SU-DHL-6 (cell line): Measurements from ENCODE around the gene GRPEL1.

Source experiments
- H2AFZ ChIP-seq: fragments of 200-600 bp; sonication (generic); 2 replicates; pipeline ENCODE4 v1.6.1; 2014; ENCODE audit warnings: low read depth, mild to moderate bottlenecking, moderate library complexity, mixed read lengths, antibody characterized with exemption, low read length; ENCODE audit not compliant: severe bottlenecking
- H3F3A ChIP-seq: fragments of 200-600 bp; shearing (Covaris generic); 2 replicates; pipeline ENCODE4 v1.6.0; 2016; ENCODE audit warnings: antibody characterized with exemption, mild to moderate bottlenecking; ENCODE audit not compliant: insufficient read depth
- H3K27ac ChIP-seq: fragments of 200-600 bp; sonication (generic); 2 replicates; pipeline ENCODE4 v1.5.1; 2016; ENCODE audit warnings: low read depth, mild to moderate bottlenecking, low read length, moderate library complexity, mixed read lengths
- H3K27me3 ChIP-seq: fragments of 200-600 bp; sonication (generic), shearing (Covaris generic); 2 replicates; pipeline ENCODE4 v1.6.0; 2014; ENCODE audit warnings: mild to moderate bottlenecking, low read length
- H3K36me3 ChIP-seq: fragments of 200-600 bp; sonication (generic); 2 replicates; pipeline ENCODE4 v1.6.1; 2014; ENCODE audit warnings: mild to moderate bottlenecking, low read length, mixed read lengths
- H3K4me2 ChIP-seq: fragments of 300-600, 200-600 bp; shearing (Covaris generic), sonication (generic); 2 replicates; pipeline ENCODE4 v1.6.0; 2014; ENCODE audit warnings: low read length, low read depth, mild to moderate bottlenecking; ENCODE audit not compliant: poor library complexity, severe bottlenecking
- H3K4me3 ChIP-seq: fragments of 200-600 bp; sonication (generic); 2 replicates; pipeline ENCODE4 v1.5.1; 2014; ENCODE audit warnings: antibody characterized with exemption, low read length, mild to moderate bottlenecking, mixed read lengths; ENCODE audit not compliant: insufficient read depth, poor library complexity, severe bottlenecking
- H3K79me2 ChIP-seq: fragments of 200-600 bp; sonication (generic); 2 replicates; pipeline ENCODE4 v1.6.1; 2014; ENCODE audit warnings: mild to moderate bottlenecking, low read length, moderate library complexity; ENCODE audit not compliant: insufficient read depth
- H3K9ac ChIP-seq: fragments of 200-600 bp; sonication (generic); 2 replicates; pipeline ENCODE4 v1.7.0; 2014; ENCODE audit warnings: mild to moderate bottlenecking, low read length
- H3K9me2 ChIP-seq: fragments of 200-600 bp; sonication (generic); replicated peaks from 2 replicates; pipeline ENCODE4 v1.6.1; 2014; ENCODE audit warnings: low read length; ENCODE audit not compliant: insufficient read depth
- H3K9me3 ChIP-seq: fragments of 200-600 bp; sonication (generic); 2 replicates; pipeline ENCODE4 v1.6.1; 2014; ENCODE audit warnings: low read length, mixed read lengths; ENCODE audit not compliant: insufficient read depth
- H4K20me1 ChIP-seq: fragments of 200-600 bp; sonication (generic); 2 replicates; pipeline ENCODE4 v1.6.1; 2014; ENCODE audit warnings: low read depth, mild to moderate bottlenecking, antibody characterized with exemption, low read length, moderate library complexity, mixed read lengths
- EZH2phosphoT487 ChIP-seq: fragments of 200-600 bp; sonication (generic), shearing (Covaris generic); conservative IDR thresholded peaks from 2 replicates; pipeline ENCODE4 v1.6.1; 2018; ENCODE audit warnings: mild to moderate bottlenecking, antibody characterized with exemption, low read length, moderate library complexity, mixed read lengths
- TF ChIP-seq, protein P1 (sequence below): fragments of 200-600 bp; sonication (generic); IDR thresholded peaks from one replicate; pipeline ENCODE4 v1.5.1; 2017; ENCODE audit warnings: antibody characterized with exemption, mild to moderate bottlenecking, low read length, moderate library complexity; ENCODE audit not compliant: insufficient read depth, poor library complexity, severe bottlenecking

Gene GRPEL1

DNA sequence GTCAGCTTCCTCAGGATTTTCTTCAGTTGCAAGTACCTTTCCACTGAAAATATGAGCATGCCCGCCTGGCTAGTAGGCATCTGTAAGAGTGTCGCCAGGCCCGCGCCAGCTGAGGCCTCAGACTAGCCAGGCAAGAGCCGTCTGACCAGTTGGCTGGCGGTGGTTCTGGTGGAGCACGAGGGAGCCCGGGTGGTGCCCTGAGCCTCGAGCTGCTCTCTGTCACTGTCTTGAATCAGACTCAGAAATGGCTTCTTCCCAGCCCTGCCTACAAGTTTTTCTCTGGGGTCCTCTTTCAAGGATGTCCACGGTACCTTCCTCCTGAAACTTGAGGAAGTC lies 11.9 kb downstream of the GRPEL1 start:
- Histone ChIP-seq H3K79me2 (peaks cover 6% of the 10 kb centered on the region; the same call in 1 of the 2 replicates), H3K9ac (no peak overlapping the region), H3K9me2 (no peaks in the 10 kb centered on the region), H3K4me3 (no peak overlapping the region), H3K27ac (no peak overlapping the region), H4K20me1 (no peaks in the 10 kb centered on the region), H3K36me3 (peaks cover 6% of the 10 kb centered on the region; the same call in 1 of the 2 replicates), H3K9me3 (no peaks in the 10 kb centered on the region), H3F3A (peaks cover 10% of the 10 kb centered on the region; the same call in 1 of the 2 replicates), H2AFZ (no peak overlapping the region), H3K4me2 (no peak overlapping the region), H3K27me3 (no peaks in the 10 kb centered on the region)
- TF ChIP-seq, protein P1, sequence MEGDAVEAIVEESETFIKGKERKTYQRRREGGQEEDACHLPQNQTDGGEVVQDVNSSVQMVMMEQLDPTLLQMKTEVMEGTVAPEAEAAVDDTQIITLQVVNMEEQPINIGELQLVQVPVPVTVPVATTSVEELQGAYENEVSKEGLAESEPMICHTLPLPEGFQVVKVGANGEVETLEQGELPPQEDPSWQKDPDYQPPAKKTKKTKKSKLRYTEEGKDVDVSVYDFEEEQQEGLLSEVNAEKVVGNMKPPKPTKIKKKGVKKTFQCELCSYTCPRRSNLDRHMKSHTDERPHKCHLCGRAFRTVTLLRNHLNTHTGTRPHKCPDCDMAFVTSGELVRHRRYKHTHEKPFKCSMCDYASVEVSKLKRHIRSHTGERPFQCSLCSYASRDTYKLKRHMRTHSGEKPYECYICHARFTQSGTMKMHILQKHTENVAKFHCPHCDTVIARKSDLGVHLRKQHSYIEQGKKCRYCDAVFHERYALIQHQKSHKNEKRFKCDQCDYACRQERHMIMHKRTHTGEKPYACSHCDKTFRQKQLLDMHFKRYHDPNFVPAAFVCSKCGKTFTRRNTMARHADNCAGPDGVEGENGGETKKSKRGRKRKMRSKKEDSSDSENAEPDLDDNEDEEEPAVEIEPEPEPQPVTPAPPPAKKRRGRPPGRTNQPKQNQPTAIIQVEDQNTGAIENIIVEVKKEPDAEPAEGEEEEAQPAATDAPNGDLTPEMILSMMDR = no peak
- TF ChIP-seq EZH2phosphoT487 = no peak

DNA sequence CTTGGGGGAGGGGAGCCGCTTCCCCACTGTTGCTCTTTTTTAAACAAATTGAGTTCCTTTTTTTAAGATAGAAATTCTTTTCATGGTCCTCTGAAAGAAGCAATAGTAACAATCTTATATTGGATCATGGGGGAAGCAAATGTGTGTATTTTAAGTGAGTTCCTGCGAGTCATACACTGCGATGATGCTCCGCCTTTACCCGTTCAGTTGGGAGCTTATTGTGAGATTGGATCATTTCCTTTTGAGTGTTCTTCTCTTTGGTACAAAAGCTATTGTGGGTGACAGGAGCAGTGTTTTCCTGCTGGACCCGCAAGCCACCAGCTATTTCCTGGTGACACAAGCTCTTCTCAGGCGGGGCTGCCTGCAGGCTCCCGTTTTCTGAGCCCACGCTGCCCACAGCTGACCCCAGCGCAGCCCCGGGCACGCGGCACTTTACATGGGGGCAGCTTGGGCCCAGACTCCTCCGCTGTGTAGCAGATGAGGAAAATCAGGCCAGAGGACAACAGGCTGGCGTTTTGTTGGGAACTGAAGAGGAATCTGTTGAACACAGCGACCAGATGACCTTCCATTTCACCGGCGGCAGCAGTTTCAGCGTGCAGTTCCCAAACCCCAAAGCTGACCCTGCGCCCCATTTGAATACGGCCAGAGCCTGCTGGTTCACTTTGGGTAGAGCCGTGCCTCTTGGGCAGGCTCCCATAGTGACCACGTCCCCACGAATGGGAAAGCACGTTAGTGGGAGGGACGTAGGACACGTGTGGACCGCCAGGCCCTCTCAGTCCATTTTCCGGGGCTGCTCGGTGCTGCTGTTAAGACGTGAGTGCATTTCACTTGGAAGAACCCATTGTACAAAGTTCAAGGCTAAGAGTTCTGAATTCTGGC lies 12.5 kb downstream of the GRPEL1 start:
- H3K9me2 ChIP-seq = no peaks in the 10 kb centered on the region
- no peaks in the 10 kb centered on the region for H3K9me3 ChIP-seq
- no peak overlapping the region for H3K9ac ChIP-seq
- H4K20me1 ChIP-seq = no peaks in the 10 kb centered on the region
- peaks cover 8% of the 10 kb centered on the region; the same call in 1 of the 2 replicates for H3K79me2 ChIP-seq
- no peak overlapping the region for H3K27ac ChIP-seq
- peaks cover 1% of the 10 kb centered on the region; the same call in 1 of the 2 replicates for H3K36me3 ChIP-seq
- no peak for TF ChIP-seq EZH2phosphoT487
- TF ChIP-seq, protein P1 = no peak
- H3F3A ChIP-seq = peaks cover 10% of the 10 kb centered on the region; the same call in 1 of the 2 replicates
- no peak overlapping the region for H3K4me3 ChIP-seq
- no peak overlapping the region for H3K4me2 ChIP-seq
- no peak overlapping the region for H2AFZ ChIP-seq
- H3K27me3 ChIP-seq = no peaks in the 10 kb centered on the region

DNA sequence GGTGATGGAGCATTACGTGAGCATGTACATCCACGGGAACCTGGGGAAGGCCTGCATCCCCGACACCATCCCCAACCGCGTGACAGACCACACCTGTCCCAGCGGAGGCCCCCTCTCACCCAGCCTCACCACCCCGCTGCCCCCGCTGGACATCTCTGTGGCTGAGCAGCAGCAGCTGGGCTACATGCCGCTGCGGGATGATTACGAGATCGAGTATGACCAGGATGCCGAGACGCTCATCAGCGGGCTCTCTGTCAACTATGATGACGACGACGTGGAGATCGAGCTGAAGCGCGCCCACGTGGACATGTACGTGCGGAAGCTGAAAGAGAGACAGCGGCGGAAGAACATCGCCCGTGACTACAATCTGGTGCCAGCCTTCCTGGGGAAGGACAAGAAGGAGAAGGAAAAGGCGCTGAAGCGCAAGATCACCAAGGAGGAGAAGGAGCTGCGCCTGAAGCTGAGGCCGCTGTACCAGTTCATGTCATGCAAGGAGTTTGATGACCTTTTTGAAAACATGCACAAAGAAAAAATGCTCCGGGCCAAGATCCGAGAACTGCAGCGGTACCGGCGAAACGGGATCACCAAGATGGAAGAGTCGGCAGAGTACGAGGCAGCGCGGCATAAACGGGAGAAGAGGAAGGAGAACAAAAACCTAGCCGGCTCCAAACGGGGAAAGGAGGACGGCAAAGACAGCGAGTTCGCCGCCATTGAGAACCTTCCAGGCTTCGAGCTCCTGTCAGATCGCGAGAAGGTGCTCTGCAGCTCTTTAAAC lies 13.6 kb downstream of the GRPEL1 start:
- no peak overlapping the region for H3K4me2 ChIP-seq
- peaks cover 10% of the 10 kb centered on the region; the same call in 1 of the 2 replicates for H3F3A ChIP-seq
- no peaks in the 10 kb centered on the region for H3K36me3 ChIP-seq
- no peak overlapping the region for H2AFZ ChIP-seq
- no peaks in the 10 kb centered on the region for H4K20me1 ChIP-seq
- H3K27me3 ChIP-seq = no peaks in the 10 kb centered on the region
- no peaks in the 10 kb centered on the region for H3K9me3 ChIP-seq
- H3K9ac ChIP-seq = no peak overlapping the region
- H3K27ac ChIP-seq = no peak overlapping the region
- TF ChIP-seq, protein P1 = no peak
- TF ChIP-seq EZH2phosphoT487 = no peak
- H3K79me2 ChIP-seq = peaks cover 15% of the 10 kb centered on the region; the same call in 1 of the 2 replicates
- H3K9me2 ChIP-seq = no peaks in the 10 kb centered on the region
- no peak overlapping the region for H3K4me3 ChIP-seq
